Smooth muscle cell (in vitro differentiated cells): ENCODE data around the gene TRIM63. TPM values are rescaled to one million over a fixed set of nuclear protein-coding genes. Genes with fewer than 3 reads are reported as not detected.

Experiments
- DNase-seq: peaks from one replicate; lab custom pipeline; 2025; ENCODE audit not compliant: unreplicated experiment; lab: John Stamatoyannopoulos, UW
- H2AFZ ChIP-seq: fragments of 200-600 bp; sonication (generic); 2 replicates; pipeline ENCODE4 v1.6.0; 2016; ENCODE audit warnings: antibody characterized with exemption, low read depth, mild to moderate bottlenecking
- H3F3A ChIP-seq: fragments of 200-600 bp; sonication (generic); 2 replicates; pipeline ENCODE4 v1.6.0; 2017; ENCODE audit warnings: antibody characterized with exemption, low read depth
- H3K27ac ChIP-seq: fragments of 200-600 bp; sonication (generic); 2 replicates; pipeline ENCODE4 v1.5.1; 2016; ENCODE audit warnings: low read depth, mild to moderate bottlenecking
- H3K27me3 ChIP-seq: fragments of 200-600 bp; sonication (generic); 2 replicates; pipeline ENCODE4 v1.6.1; 2016; ENCODE audit warnings: low read depth, mild to moderate bottlenecking
- H3K36me3 ChIP-seq: fragments of 200-600 bp; sonication (generic); 2 replicates; pipeline ENCODE4 v1.5.1; 2016; ENCODE audit warnings: low read depth
- H3K4me1 ChIP-seq: fragments of 200-600 bp; sonication (generic); 2 replicates; pipeline ENCODE4 v1.5.1; 2016; ENCODE audit warnings: low read depth
- H3K4me2 ChIP-seq: fragments of 200-600 bp; sonication (generic); 2 replicates; pipeline ENCODE4 v1.6.0; 2016; ENCODE audit warnings: mild to moderate bottlenecking
- H3K4me3 ChIP-seq: fragments of 200-600 bp; sonication (generic); 2 replicates; pipeline ENCODE4 v1.5.1; 2016; ENCODE audit warnings: mild to moderate bottlenecking
- H3K79me2 ChIP-seq: fragments of 200-600 bp; sonication (generic); 2 replicates; pipeline ENCODE4 v1.6.0; 2016; ENCODE audit warnings: low read depth, mild to moderate bottlenecking
- H3K9ac ChIP-seq: fragments of 200-600 bp; sonication (generic); 2 replicates; pipeline ENCODE4 v1.6.0; 2016; ENCODE audit warnings: low read depth
- H3K9me3 ChIP-seq: fragments of 200-600 bp; sonication (generic); replicated peaks from 2 replicates; pipeline ENCODE4 v1.5.1; 2016; ENCODE audit warnings: low read depth
- H4K20me1 ChIP-seq: fragments of 200-600 bp; sonication (generic); 2 replicates; pipeline ENCODE4 v1.6.0; 2016; ENCODE audit warnings: low read depth
- WGBS: methylation state at CpG from one replicate; pipeline ENCODE4 v1.1.7; 2016; ENCODE audit warnings: low lambda C conversion rate; 5-methylcytosine and 5-hydroxymethylcytosine counted together
- polyA plus RNA-seq: library from polyadenylated mRNA; unstranded; fragments of >200 nt; fragmentation: Nextera tagmentation; extraction: Ambion mirVana; gene quantifications from 2 replicates; pipeline ENCODE4 v1.2.1, GENCODE V29; 2016
- total RNA-seq: library from RNA; depleted of rRNA; stranded (reverse); fragments of >200 nt; gene quantifications from 2 replicates; pipeline ENCODE4 v1.2.3, GENCODE V29; 2014
- TF ChIP-seq, protein P1 (sequence below): fragments of 200-600 bp; sonication (generic); IDR thresholded peaks from 2 replicates; pipeline ENCODE4 v1.5.1; 2017; ENCODE audit warnings: borderline replicate concordance, mild to moderate bottlenecking, antibody characterized with exemption; ENCODE audit not compliant: insufficient read depth, poor library complexity, severe bottlenecking

Gene TRIM63
- total and polyA plus RNA-seq, 2 experiments from 2014 or later: 0.14 TPM; not detected in 1

DNA sequence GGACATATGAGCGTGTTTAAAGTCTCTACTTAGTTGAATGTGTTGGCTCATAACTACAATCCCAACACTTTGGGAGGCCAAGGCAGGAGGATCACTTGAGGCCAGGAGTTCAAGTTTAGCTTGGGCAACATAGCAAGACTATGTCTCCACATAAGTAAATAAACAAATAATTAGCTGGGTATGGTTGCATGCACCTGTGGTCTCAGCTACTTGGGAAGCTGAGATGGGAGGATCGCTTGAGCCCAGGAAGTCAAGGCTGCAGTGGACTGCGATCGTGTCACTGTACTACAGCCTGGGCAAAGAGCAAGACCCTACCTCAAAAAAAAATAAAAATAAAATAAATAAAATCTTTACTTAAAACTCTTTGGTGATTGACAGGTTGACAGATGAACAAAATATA, 31.2 kb upstream of the TRIM63 start:
- Histone ChIP-seq H3F3A (peaks cover 15% of the 10 kb centered on the region), H3K4me3 (no peak overlapping the region), H3K9me3 (no peaks in the 10 kb centered on the region), H3K27me3 (no peaks in the 10 kb centered on the region), H3K9ac (no peak overlapping the region), H3K4me2 (no peak overlapping the region), H3K27ac (no peak overlapping the region), H3K4me1 (peaks cover 19% of the 10 kb centered on the region), H3K79me2 (no peaks in the 10 kb centered on the region), H3K36me3 (no peaks in the 10 kb centered on the region), H2AFZ (no peak overlapping the region), H4K20me1 (no peaks in the 10 kb centered on the region)
- no peak for DNase-seq
- TF ChIP-seq, protein P1, sequence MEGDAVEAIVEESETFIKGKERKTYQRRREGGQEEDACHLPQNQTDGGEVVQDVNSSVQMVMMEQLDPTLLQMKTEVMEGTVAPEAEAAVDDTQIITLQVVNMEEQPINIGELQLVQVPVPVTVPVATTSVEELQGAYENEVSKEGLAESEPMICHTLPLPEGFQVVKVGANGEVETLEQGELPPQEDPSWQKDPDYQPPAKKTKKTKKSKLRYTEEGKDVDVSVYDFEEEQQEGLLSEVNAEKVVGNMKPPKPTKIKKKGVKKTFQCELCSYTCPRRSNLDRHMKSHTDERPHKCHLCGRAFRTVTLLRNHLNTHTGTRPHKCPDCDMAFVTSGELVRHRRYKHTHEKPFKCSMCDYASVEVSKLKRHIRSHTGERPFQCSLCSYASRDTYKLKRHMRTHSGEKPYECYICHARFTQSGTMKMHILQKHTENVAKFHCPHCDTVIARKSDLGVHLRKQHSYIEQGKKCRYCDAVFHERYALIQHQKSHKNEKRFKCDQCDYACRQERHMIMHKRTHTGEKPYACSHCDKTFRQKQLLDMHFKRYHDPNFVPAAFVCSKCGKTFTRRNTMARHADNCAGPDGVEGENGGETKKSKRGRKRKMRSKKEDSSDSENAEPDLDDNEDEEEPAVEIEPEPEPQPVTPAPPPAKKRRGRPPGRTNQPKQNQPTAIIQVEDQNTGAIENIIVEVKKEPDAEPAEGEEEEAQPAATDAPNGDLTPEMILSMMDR: no peak
- 95% methylated on average over 4 of the region's 4 CpGs for WGBS

DNA sequence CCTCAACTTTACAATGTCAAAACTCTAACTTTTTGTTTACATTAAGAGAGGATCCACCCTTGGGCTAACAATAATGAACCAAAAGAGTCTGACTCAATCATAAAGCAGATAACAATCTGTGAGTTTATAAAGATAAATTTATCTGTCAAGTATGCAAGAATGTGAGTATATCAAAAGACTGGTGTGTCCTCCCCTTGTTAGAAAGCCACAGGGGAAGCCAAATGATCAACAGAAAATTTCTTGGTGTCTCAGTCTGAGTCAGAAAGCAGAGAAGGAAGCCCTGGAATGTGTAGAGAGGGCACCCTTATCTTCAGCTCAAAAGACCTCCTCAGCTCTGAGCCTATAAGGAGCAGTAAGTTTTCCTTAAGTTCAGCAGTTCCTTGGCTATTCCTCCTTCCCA, 30.3 kb upstream of the TRIM63 start:
- H3K79me2 ChIP-seq: no peaks in the 10 kb centered on the region
- TF ChIP-seq, protein P1: no peak
- H4K20me1 ChIP-seq: no peaks in the 10 kb centered on the region
- no peaks in the 10 kb centered on the region for H3K9me3 ChIP-seq
- H3K4me1 ChIP-seq: peaks cover 22% of the 10 kb centered on the region
- no peak overlapping the region for H3K9ac ChIP-seq
- peaks cover 15% of the 10 kb centered on the region for H3F3A ChIP-seq
- no peak overlapping the region for H3K4me3 ChIP-seq
- no peaks in the 10 kb centered on the region for H3K27me3 ChIP-seq
- H3K4me2 ChIP-seq: peak overlapping the region; percentile 63
- H3K27ac ChIP-seq: peak overlapping the region; percentile 47
- no peaks in the 10 kb centered on the region for H3K36me3 ChIP-seq
- no peak overlapping the region for H2AFZ ChIP-seq
- DNase-seq: no peak

DNA sequence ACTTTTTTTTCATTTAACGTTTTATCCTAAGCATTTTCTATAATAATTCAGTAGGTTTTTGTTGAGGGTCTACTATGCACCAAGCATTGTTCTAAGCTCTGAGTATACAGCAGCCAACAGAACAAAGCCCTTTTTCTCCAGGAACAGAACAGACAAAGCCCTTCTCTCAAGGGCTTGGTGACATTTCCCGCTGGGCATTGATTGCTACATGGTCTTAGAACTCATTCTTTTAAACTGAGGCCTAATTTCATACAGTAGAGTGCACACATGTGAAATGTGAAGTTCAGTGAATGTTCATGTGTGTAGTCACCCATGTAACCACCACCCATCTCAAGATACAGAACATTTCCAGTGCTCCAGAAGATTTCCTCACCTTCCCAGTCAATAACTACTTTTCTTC, 29.0 kb upstream of the TRIM63 start:
- Histone ChIP-seq H3K79me2 (no peaks in the 10 kb centered on the region), H3K9me3 (no peaks in the 10 kb centered on the region), H3K27me3 (no peaks in the 10 kb centered on the region), H3K36me3 (no peaks in the 10 kb centered on the region), H4K20me1 (no peaks in the 10 kb centered on the region), H2AFZ (no peak overlapping the region), H3K4me3 (no peak overlapping the region), H3K27ac (no peak overlapping the region), H3F3A (peaks cover 15% of the 10 kb centered on the region), H3K9ac (no peak overlapping the region), H3K4me2 (no peak overlapping the region), H3K4me1 (peaks cover 29% of the 10 kb centered on the region)
- WGBS: 94% methylated on average over 2 of the region's 2 CpGs
- TF ChIP-seq, protein P1: no peak
- DNase-seq: no peak

DNA sequence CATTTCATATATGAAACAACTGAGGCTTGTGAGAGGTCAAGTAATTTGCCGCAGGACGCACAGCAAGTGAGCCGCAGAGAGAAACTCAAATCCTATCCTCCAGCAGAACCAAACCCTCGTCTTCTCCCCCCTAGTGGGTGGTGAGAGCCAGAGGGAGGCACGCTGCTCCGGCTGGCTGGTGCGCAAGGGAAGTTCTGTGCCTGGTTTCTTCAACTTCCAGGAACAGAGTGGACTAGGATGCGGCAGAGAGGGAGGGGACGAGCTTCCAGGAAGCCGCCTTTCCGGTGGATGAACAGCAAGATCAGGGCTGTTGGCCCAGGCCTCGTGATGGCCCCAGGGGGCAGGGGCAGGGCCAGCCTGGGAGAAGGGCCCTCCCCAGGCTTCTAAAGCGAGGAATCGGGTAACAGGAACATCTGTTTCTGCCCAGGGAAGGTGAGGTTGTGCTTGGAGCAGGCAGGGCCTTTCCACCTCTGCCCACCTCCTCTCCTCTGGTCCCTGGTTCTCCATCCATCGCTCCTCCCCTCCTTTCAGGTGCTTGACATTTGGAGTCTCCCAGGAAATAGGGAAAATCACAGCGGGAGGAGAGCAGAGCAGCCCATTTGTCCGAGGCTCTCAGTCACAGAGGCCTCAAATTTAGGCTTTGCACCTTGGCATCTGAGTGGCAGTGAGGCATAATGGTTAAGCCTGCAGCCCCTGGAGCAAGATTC, 27.4 kb upstream of the TRIM63 start:
- Histone ChIP-seq H3K4me1 (peaks cover 29% of the 10 kb centered on the region), H3F3A (peaks cover 15% of the 10 kb centered on the region), H3K27me3 (no peaks in the 10 kb centered on the region), H4K20me1 (no peaks in the 10 kb centered on the region), H3K79me2 (no peaks in the 10 kb centered on the region), H3K36me3 (no peaks in the 10 kb centered on the region), H2AFZ (peak overlapping the region; percentile 86), H3K9me3 (no peaks in the 10 kb centered on the region), H3K4me2 (peak overlapping the region; percentile 49), H3K4me3 (no peak overlapping the region), H3K9ac (no peak overlapping the region), H3K27ac (no peak overlapping the region)
- TF ChIP-seq, protein P1: no peak
- 31% methylated on average over 17 of the region's 17 CpGs for WGBS
- no peak for DNase-seq
